Spleen (tissue), 7 donors: ENCODE measurements around the gene GGT1.

Experiments used
- CTCF ChIP-seq, 11 experiments: fragments of 200-600 bp in 7 of 11; fragments of 450-650 bp in 4 of 11; sonication (generic) in 4 of 11; IDR thresholded peaks in 8 of 11; conservative IDR thresholded peaks in 3 of 11; 1 replicate in 7 of 11; 2 replicates in 4 of 11; pipeline versions ENCODE4 v1.4.0 to v1.8.0; 2016 to 2021; ENCODE audit warnings: antibody characterized with exemption in 11 of 11, inconsistent platforms in 4 of 11, mild to moderate bottlenecking in 1 of 11
- POLR2A ChIP-seq, 3 donors: fragments of 450-650 bp; IDR thresholded peaks; one replicate each; pipeline ENCODE4 v1.5.1; 2017; ENCODE audit warnings: antibody characterized with exemption in 3 of 3, mild to moderate bottlenecking in 1 of 3
- POLR2AphosphoS5 ChIP-seq, 3 donors: sonication (generic); formaldehyde crosslinking; IDR thresholded peaks; one replicate each; pipeline ENCODE4 v1.5.1; 2017; ENCODE audit warnings: antibody characterized with exemption in 3 of 3
- donor health status: DM: no; HTN: no; CAD: no; lungs with moderate emphysema.
- donor health status: DM: no; HTN: no; CAD: no.
- donor health status: DM: no; HTN: no; CAD: no.

- TF ChIP-seq CTCF (IDR thresholded peaks at IDR 0.05 in 8 of 11, conservative IDR thresholded peaks at IDR 0.05 in 3 of 11) (no peak), POLR2A (IDR thresholded peaks at IDR 0.05) (no peak), POLR2AphosphoS5 (IDR thresholded peaks at IDR 0.05) (peak in 1 of 3 donors; percentile 46)
These were observed 1.5 kb upstream of the GGT1 start for GRCh38 chr22:24601217-24602104.
